ENCODE data around the gene TRAPPC8.

The TRAPPC8 gene

GRCh38 chr18:31791817-31792579 is 150.9 kb downstream of the TRAPPC8 start:
- DNase-seq = no peak

DNA sequence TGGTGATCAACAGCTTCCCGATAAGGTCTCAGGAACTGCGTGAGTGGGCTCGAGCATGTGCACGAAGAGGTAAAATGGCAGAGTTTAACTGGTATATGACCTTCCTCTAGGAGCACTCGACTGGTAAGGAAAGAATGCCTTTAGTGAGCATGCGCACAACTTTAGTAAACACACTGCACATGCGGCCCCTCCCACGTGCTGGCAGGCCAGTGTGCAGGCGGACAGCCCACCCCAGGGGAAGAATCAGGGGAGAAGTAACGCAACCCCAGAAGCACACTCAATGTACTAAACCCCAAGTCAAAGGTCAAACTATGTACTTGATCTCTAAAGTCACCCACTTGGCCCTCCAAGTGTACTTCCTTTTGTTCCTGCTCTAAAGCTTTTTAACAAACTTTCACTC is 153.5 kb downstream of the TRAPPC8 start:
- no peak for DNase-seq

DNA sequence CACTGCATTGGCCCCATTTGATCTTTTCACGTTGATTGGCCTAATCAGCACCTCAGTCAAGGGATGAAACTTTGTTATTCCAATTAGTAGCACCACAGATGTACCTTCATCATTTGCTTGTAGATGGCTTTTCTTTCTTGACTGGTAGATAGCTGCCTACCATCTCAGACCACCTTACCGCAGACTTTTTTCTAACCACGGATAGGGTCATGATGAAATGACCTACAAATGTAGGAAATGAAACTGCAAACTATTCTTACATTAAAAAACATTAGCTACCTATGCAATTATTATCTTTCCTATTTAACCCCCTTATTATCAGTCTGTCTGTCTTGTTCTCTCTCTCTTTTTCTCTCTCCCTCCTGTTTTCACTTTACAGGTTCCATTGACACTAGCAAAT is 159.9 kb downstream of the TRAPPC8 start:
- no peak for DNase-seq
